PFSK-1 (cell line): Measurements from ENCODE around the gene ANKS1B.

Experiments used
- FOXP2 ChIP-seq: optimal IDR thresholded peaks from 2 replicates; pipeline ENCODE3; 2011; ENCODE audit warnings: borderline replicate concordance, control low read depth, inconsistent platforms; ENCODE audit not compliant: insufficient read depth; ENCODE audit errors: extremely low read length, extremely low read depth
- POLR2AphosphoS5 ChIP-seq: IDR thresholded peaks from 2 replicates; pipeline ENCODE4 v1.6.1; 2012; ENCODE audit warnings: low read depth, mild to moderate bottlenecking, control low read depth, low read length, moderate library complexity
- REST ChIP-seq, 2 experiments: IDR thresholded peaks; 2 replicates each; pipeline versions ENCODE4 v1.6.1 to v1.8.0; 2011 to 2012; ENCODE audit warnings: low read depth in 2 of 2, low read length in 2 of 2, control low read depth in 1 of 2, inconsistent platforms in 1 of 2, mild to moderate bottlenecking in 1 of 2, moderate library complexity in 1 of 2; ENCODE audit not compliant: insufficient read depth in 1 of 2
- SIN3A ChIP-seq: IDR thresholded peaks from 2 replicates; pipeline ENCODE4 v1.6.1; 2012; ENCODE audit warnings: mild to moderate bottlenecking, low read length, moderate library complexity, borderline replicate concordance; ENCODE audit not compliant: insufficient read depth
- TAF1 ChIP-seq: IDR thresholded peaks from 2 replicates; pipeline ENCODE4 v1.6.1; 2012; ENCODE audit warnings: low read length, control low read depth, borderline replicate concordance; ENCODE audit not compliant: insufficient read depth

The ANKS1B gene

DNA sequence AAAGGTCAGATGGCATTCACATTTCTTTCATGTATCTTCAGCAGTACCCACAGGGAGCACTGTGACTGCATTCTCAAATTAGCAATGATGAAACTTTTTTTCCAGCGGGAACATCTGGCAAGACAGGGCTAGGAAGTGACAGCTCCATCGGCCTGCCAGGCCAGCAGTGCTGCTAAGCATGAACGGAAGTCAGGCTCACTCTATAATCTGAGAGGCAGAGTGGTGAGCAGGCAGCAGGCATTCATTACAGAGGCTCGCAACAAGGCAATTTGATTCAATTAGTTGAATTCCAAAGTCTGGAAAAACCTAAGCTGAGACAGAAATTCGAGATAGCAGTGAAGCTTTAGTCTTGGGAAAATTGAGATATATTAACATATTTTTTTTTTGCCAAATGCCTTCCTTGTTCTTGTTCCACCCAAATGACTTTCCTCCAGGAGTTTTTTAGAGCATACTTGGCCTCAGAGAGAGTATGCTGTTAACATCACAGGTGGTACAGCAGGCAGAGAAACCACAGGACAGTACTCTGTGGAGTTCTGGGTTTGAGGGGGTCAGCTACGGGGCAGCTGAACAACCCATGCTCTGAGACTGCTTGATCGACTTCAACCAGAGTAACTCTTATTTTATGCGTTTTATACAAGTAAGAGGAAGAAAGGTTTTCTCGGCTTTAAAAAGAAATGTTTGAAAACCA is 924.8 kb downstream of the ANKS1B start:
- TF ChIP-seq FOXP2 (no peak), POLR2AphosphoS5 (no peak), TAF1 (no peak), REST (IDR thresholded peaks at IDR 0.05; ENCODE audit: insufficient read depth in 1 of 2, low read depth in 2 of 2, low read length in 2 of 2) (no peak), SIN3A (no peak)

- TF ChIP-seq FOXP2, result no peak
- no peak for TF ChIP-seq SIN3A
- TF ChIP-seq REST (IDR thresholded peaks at IDR 0.05; ENCODE audit: insufficient read depth in 1 of 2, low read depth in 2 of 2, low read length in 2 of 2), result no peak
- TF ChIP-seq POLR2AphosphoS5, result no peak
- no peak for TF ChIP-seq TAF1
Observed at GRCh38 chr12:99057670-99058069, 927.1 kb downstream of the ANKS1B start.

- TF ChIP-seq FOXP2 (no peak), TAF1 (no peak), REST (IDR thresholded peaks at IDR 0.05; ENCODE audit: insufficient read depth in 1 of 2, low read depth in 2 of 2, low read length in 2 of 2) (no peak), SIN3A (no peak), POLR2AphosphoS5 (no peak)
Observed at GRCh38 chr12:99056186-99056585, 928.5 kb downstream of the ANKS1B start.

DNA sequence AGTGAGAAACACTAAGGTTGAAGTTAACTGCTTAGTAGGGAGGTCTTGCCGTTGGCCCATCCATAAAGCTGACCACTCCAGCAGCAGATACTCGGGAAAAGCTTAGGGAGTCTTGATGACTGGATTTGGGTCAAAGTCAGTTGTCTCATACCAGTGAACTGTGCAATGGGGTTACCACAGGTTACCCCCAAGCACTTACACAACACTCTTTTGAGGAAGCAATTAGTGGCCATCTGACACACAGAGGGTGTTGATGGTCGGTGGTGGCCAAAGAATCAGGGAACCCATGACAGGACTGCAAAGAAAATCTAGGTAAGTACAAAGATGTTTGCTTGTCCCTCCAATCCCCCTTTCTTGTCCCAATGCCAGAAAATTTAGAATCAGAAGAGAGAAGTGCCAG is 929.4 kb downstream of the ANKS1B start:
- TF ChIP-seq SIN3A (no peak), TAF1 (no peak), REST (IDR thresholded peaks at IDR 0.05; ENCODE audit: insufficient read depth in 1 of 2, low read depth in 2 of 2, low read length in 2 of 2) (no peak), FOXP2 (no peak), POLR2AphosphoS5 (no peak)

DNA sequence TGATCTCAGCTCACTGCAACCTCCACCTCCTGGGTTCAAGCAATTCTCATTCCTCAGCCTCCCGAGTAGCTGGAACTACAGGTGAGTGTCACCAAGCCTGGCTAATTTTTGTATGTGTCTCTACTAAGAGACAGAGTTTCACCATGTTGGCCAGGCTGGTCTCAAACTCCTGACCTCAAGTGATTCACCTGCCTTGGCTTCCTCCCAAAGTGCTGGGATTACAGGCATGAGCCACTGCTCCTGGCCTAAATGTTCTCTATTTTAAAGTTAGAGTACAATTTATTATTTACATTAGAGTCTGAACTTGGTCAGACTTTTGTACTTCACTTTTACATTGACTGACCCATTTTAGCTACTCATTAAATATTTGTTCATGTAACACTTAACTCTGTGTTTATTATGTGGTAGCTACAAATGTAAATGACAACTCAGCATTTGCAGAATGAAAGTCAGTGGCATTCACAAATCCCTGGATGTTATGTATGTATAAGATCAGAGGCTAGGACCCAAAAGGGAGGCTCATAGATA is 930.1 kb downstream of the ANKS1B start:
- TF ChIP-seq POLR2AphosphoS5, result no peak
- no peak for TF ChIP-seq REST (IDR thresholded peaks at IDR 0.05; ENCODE audit: insufficient read depth in 1 of 2, low read depth in 2 of 2, low read length in 2 of 2)
- TF ChIP-seq TAF1, result no peak
- TF ChIP-seq SIN3A, result no peak
- TF ChIP-seq FOXP2, result no peak
